HG02885 (cell line): ENCODE data around the gene RTCA.
"Not testable (repeated sequence)": the region's sequence is repeated elsewhere in the genome, so short reads cannot be mapped to it uniquely, and the experiment has no call there.

Experiments
- ATAC-seq: cut with Tn5 transposase; IDR thresholded peaks from one replicate; pipeline ENCODE4 v1.9.1; 2021; ENCODE audit warnings: mild to moderate bottlenecking; ENCODE audit not compliant: unreplicated experiment, poor library complexity

The RTCA gene

GRCh38 chr1:100265931-100266740 is at the start of gene RTCA:
TSS of gene RTCA (plus strand) at chr1:100266216. CDS start at chr1:100266376, 160 bp downstream.
- peak; percentile 98 for ATAC-seq

- no peak for ATAC-seq
These were observed 48.2 kb upstream of the RTCA start for GRCh38 chr1:100217834-100218233.

- ATAC-seq, result no peak
These were observed 46.6 kb upstream of the RTCA start for GRCh38 chr1:100219457-100219856.

GRCh38 chr1:100219883-100220282 is 46.1 kb upstream of the RTCA start:
- ATAC-seq, result no peak

- ATAC-seq, result no peak
These were observed 43.6 kb upstream of the RTCA start for GRCh38 chr1:100222428-100222827.

GRCh38 chr1:100229681-100230443 is 36.2 kb upstream of the RTCA start:
- no peak for ATAC-seq

GRCh38 chr1:100230765-100231164 is 35.3 kb upstream of the RTCA start:
- no peak for ATAC-seq

- no peak for ATAC-seq
These were observed 34.3 kb upstream of the RTCA start for GRCh38 chr1:100231721-100232120.

GRCh38 chr1:100232156-100232555 is 33.9 kb upstream of the RTCA start:
- ATAC-seq, result no peak

GRCh38 chr1:100233566-100233965 is 32.5 kb upstream of the RTCA start:
- ATAC-seq, result not testable (repeated sequence)

GRCh38 chr1:100234432-100234831 is 31.6 kb upstream of the RTCA start:
- ATAC-seq, result no peak

GRCh38 chr1:100237091-100237490 is 28.9 kb upstream of the RTCA start:
- no peak for ATAC-seq

GRCh38 chr1:100239961-100240360 is 26.1 kb upstream of the RTCA start:
- ATAC-seq, result no peak

GRCh38 chr1:100240631-100241030 is 25.4 kb upstream of the RTCA start:
- no peak for ATAC-seq

- no peak for ATAC-seq
These were observed 19.3 kb upstream of the RTCA start for GRCh38 chr1:100246738-100247137.

- ATAC-seq, result no peak
These were observed 16.9 kb upstream of the RTCA start for GRCh38 chr1:100249155-100249536.

- peak; percentile 100 for ATAC-seq
These were observed 16.3 kb upstream of the RTCA start, which contains the start of gene DBT for GRCh38 chr1:100249537-100250257. TSS of gene DBT (minus strand) at chr1:100249834. CDS start at chr1:100249820, 14 bp downstream.

GRCh38 chr1:100250264-100250663 is 15.8 kb upstream of the RTCA start:
- ATAC-seq, result no peak

GRCh38 chr1:100250807-100251206 is 15.2 kb upstream of the RTCA start:
- no peak for ATAC-seq

GRCh38 chr1:100252901-100253300 is 13.1 kb upstream of the RTCA start:
- ATAC-seq, result no peak

- ATAC-seq, result no peak
These were observed 12.5 kb upstream of the RTCA start for GRCh38 chr1:100253552-100253951.
